CD14-positive monocyte (primary cell): ENCODE results near the gene DOHH. TPM values are rescaled to one million over a fixed set of nuclear protein-coding genes. Genes with fewer than 3 reads are reported as not detected.
"Not testable (repeated sequence)": the region's sequence is repeated elsewhere in the genome, so short reads cannot be mapped to it uniquely, and the experiment has no call there.

Experiments used
- DNase-seq, 3 donors: peaks; one replicate each; pipeline ENCODE4 v3.0.0-alpha.2; 2011 to 2022
- H2AFZ ChIP-seq: 2 replicates; pipeline ENCODE4 v1.6.0; 2012; ENCODE audit warnings: mild to moderate bottlenecking, low read depth, low read length, inconsistent platforms; ENCODE audit not compliant: insufficient read depth, poor library complexity, severe bottlenecking
- H3K27ac ChIP-seq, 2 donors: 1 replicate in 1 of 2; 2 replicates in 1 of 2; pipeline ENCODE4 v1.5.1; 2012 to 2013; ENCODE audit warnings: low read length in 2 of 2, control low read depth in 1 of 2, inconsistent platforms in 1 of 2, low read depth in 1 of 2, mild to moderate bottlenecking in 1 of 2
- H3K27me3 ChIP-seq, 2 donors: one replicate each; pipeline versions ENCODE4 v1.6.0 to v1.6.1; 2011 to 2013; ENCODE audit warnings: low read length in 2 of 2; ENCODE audit not compliant: control insufficient read depth in 2 of 2, insufficient read depth in 2 of 2
- H3K36me3 ChIP-seq, 2 donors: replicated peaks in 1 of 2; 1 replicate in 1 of 2; 2 replicates in 1 of 2; pipeline versions ENCODE4 v1.5.1 to v1.6.1; 2012 to 2013; ENCODE audit warnings: low read length in 2 of 2, control low read depth in 1 of 2, inconsistent platforms in 1 of 2, mild to moderate bottlenecking in 1 of 2; ENCODE audit not compliant: insufficient read depth in 2 of 2, control insufficient read depth in 1 of 2
- H3K4me1 ChIP-seq, 2 donors: 1 replicate in 1 of 2; 2 replicates in 1 of 2; pipeline versions ENCODE4 v1.5.1 to v1.6.1; 2012 to 2013; ENCODE audit warnings: low read length in 2 of 2, control low read depth in 1 of 2, inconsistent platforms in 1 of 2, mild to moderate bottlenecking in 1 of 2, moderate library complexity in 1 of 2; ENCODE audit not compliant: insufficient read depth in 2 of 2, control insufficient read depth in 1 of 2
- H3K4me2 ChIP-seq: replicated peaks from 2 replicates; pipeline ENCODE3; 2012; ENCODE audit warnings: low read length, moderate library complexity, mild to moderate bottlenecking; ENCODE audit not compliant: poor library complexity, severe bottlenecking; ENCODE audit errors: extremely low read depth
- H3K4me3 ChIP-seq, 3 experiments: fragments of 200-600 bp in 1 of 3; sonication (generic) in 1 of 3; replicated peaks in 1 of 3; 1 replicate in 2 of 3; 2 replicates in 1 of 3; pipeline ENCODE4 v1.5.1; 2011 to 2013; ENCODE audit warnings: low read length in 3 of 3, mild to moderate bottlenecking in 3 of 3, control low read depth in 2 of 3, low read depth in 2 of 3, inconsistent platforms in 1 of 3, moderate library complexity in 1 of 3
- H3K79me2 ChIP-seq: 2 replicates; pipeline ENCODE4 v1.6.0; 2012; ENCODE audit warnings: mild to moderate bottlenecking, control low read depth, inconsistent platforms, low read length, moderate library complexity; ENCODE audit not compliant: insufficient read depth
- H3K9ac ChIP-seq: 2 replicates; pipeline ENCODE4 v1.6.0; 2017; ENCODE audit warnings: low read length, mild to moderate bottlenecking; ENCODE audit not compliant: insufficient read depth, poor library complexity, severe bottlenecking
- H3K9me3 ChIP-seq, 2 donors: replicated peaks in 1 of 2; 1 replicate in 1 of 2; 2 replicates in 1 of 2; pipeline versions ENCODE4 v1.5.1 to v1.6.1; 2012 to 2013; ENCODE audit warnings: low read length in 2 of 2, control low read depth in 1 of 2; ENCODE audit not compliant: control insufficient read depth in 1 of 2, insufficient read depth in 1 of 2
- H4K20me1 ChIP-seq: 2 replicates; pipeline ENCODE4 v1.6.0; 2012; ENCODE audit warnings: mild to moderate bottlenecking, low read length, control low read depth, moderate library complexity; ENCODE audit not compliant: insufficient read depth
- H3K27ac Mint-ChIP-seq, 7 donors: one replicate each; pipeline ENCODE4 v1.8.0; 2020; ENCODE audit warnings: mild to moderate bottlenecking in 7 of 7, mixed read lengths in 7 of 7, moderate library complexity in 6 of 7, inconsistent platforms in 2 of 7
- H3K27me3 Mint-ChIP-seq, 3 donors: one replicate each; pipeline ENCODE4 v1.8.0; 2021 to 2022; ENCODE audit warnings: low read depth in 3 of 3, mild to moderate bottlenecking in 3 of 3, mixed read lengths in 3 of 3, moderate library complexity in 3 of 3, inconsistent platforms in 1 of 3
- H3K36me3 Mint-ChIP-seq, 2 donors: one replicate each; pipeline ENCODE4 v1.8.0; 2020; ENCODE audit warnings: mixed read lengths in 2 of 2, inconsistent platforms in 1 of 2, mild to moderate bottlenecking in 1 of 2
- H3K4me1 Mint-ChIP-seq: one replicate; pipeline ENCODE4 v1.8.0; 2020; ENCODE audit warnings: mild to moderate bottlenecking, mixed read lengths
- H3K4me3 Mint-ChIP-seq, 2 donors: one replicate each; pipeline ENCODE4 v1.8.0; 2020; ENCODE audit warnings: mild to moderate bottlenecking in 2 of 2, mixed read lengths in 2 of 2, moderate library complexity in 1 of 2
- H3K9me3 Mint-ChIP-seq, 7 donors: one replicate each; pipeline ENCODE4 v1.8.0; 2020 to 2022; ENCODE audit warnings: mixed read lengths in 7 of 7, mild to moderate bottlenecking in 6 of 7, moderate library complexity in 6 of 7, inconsistent platforms in 2 of 7
- WGBS: methylation state at CpG from one replicate; pipeline ENCODE4 v1.1.5; 2013; ENCODE audit warnings: missing lambda C conversion rate; ENCODE audit not compliant: insufficient coverage; 5-methylcytosine and 5-hydroxymethylcytosine counted together
- intact Hi-C, 2 donors: fragments of 100-400 bp; cut with micrococcal nuclease; formaldehyde crosslinking; loops; one replicate each; pipeline versions ENCODE4 v1.15.0 to v1.15.1; 2023
- polyA plus RNA-seq, 3 donors: library from polyadenylated mRNA; depleted of rRNA in 1 of 3; unstranded in 2 of 3; stranded (reverse) in 1 of 3; fragments of 300-500 nt in 2 of 3; fragments of >200 nt in 1 of 3; fragmentation: Illumina TruSeq in 2 of 3; gene quantifications; 1 replicate in 2 of 3; 2 replicates in 1 of 3; pipeline ENCODE4 v1.2.3, GENCODE V29; 2012 to 2021
- TF ChIP-seq, protein P1 (sequence below): fragments of 200-600 bp; IDR thresholded peaks from one replicate; pipeline ENCODE4 v1.8.0; 2022; ENCODE audit warnings: antibody characterized with exemption, mild to moderate bottlenecking

DOHH gene
- polyA plus RNA-seq, 3 donors: 3.7 to 4.2 (median 4.1) TPM

DNA sequence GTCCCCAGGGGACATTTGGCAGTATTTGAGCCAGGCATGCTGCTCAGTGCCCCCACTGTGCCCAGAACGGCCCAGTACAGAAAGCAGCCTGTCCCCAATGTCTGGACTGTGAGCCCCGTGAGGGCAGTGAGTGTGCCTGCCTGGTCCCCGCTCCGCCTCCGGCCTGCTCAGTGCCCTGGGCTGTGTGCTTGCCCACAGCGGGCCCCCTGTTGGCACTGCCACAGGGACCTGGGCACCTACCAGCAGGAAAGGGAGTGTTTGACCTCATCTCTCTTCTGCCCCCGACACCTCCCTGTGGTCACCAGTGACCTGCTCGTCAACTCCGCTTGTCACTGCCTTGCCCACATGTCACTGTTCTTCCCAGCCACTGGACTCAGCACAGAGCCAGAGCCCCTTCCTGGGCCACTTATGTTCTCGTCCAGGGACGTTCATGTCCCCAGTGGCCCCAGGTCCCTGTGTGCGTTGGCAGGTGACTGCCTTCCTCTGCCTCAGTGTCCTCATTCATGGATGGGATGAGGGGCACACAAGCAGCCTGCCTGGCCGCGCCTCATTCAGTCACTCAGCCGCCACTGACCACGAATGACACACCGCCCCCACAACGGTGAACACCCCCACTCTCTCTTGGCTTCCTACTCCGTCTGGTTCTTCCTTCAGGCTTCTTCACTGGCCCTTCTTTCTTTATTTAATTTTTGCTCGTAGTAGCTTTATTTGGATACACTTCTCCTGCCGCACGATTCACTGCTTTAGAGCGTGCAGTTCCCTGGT lies 8.5 kb upstream of the DOHH start:
- peaks cover 22 to 36% of the 10 kb centered on the region in 2 donors for H3K36me3 Mint-ChIP-seq
- peaks cover 42% of the 10 kb centered on the region for H3K4me1 Mint-ChIP-seq
- intact Hi-C loops: loop anchor here (5.0 to 10.0 kb wide), 4 partner anchors 43 to 74 kb away; partner anchors contain the start of genes HMG20B (in 1 of the 2) and MFSD12 (in 1 of the 2)
- no peak overlapping the region for H2AFZ ChIP-seq
- peak overlapping the region in 4 of 7 donors; percentile 19 to 60 (median 48) for H3K27ac Mint-ChIP-seq
- H3K27ac ChIP-seq: peak overlapping the region in 1 of 2 donors; percentile 26
- 87% methylated on average over 21 of the region's 23 CpGs for WGBS
- H3K9me3 ChIP-seq: no peaks in the 10 kb centered on the region
- no peak overlapping the region for H3K4me2 ChIP-seq
- peaks cover 78% of the 10 kb centered on the region for H3K79me2 ChIP-seq
- H3K4me1 ChIP-seq: peaks cover 19 to 23% of the 10 kb centered on the region in 2 donors
- H3K36me3 ChIP-seq: peaks cover 32 to 34% of the 10 kb centered on the region in 2 donors
- H3K9me3 Mint-ChIP-seq: peaks cover 0 to 3% (median 0%) of the 10 kb centered on the region in 7 donors
- TF ChIP-seq, protein P1, sequence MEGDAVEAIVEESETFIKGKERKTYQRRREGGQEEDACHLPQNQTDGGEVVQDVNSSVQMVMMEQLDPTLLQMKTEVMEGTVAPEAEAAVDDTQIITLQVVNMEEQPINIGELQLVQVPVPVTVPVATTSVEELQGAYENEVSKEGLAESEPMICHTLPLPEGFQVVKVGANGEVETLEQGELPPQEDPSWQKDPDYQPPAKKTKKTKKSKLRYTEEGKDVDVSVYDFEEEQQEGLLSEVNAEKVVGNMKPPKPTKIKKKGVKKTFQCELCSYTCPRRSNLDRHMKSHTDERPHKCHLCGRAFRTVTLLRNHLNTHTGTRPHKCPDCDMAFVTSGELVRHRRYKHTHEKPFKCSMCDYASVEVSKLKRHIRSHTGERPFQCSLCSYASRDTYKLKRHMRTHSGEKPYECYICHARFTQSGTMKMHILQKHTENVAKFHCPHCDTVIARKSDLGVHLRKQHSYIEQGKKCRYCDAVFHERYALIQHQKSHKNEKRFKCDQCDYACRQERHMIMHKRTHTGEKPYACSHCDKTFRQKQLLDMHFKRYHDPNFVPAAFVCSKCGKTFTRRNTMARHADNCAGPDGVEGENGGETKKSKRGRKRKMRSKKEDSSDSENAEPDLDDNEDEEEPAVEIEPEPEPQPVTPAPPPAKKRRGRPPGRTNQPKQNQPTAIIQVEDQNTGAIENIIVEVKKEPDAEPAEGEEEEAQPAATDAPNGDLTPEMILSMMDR: no peak
- DNase-seq: no peak
- H3K9ac ChIP-seq: no peak overlapping the region
- H3K4me3 Mint-ChIP-seq: no peak overlapping the region
- H3K27me3 ChIP-seq: no peaks in the 10 kb centered on the region
- no peak overlapping the region for H3K4me3 ChIP-seq
- peaks cover 0 to 3% (median 2%) of the 10 kb centered on the region in 3 donors for H3K27me3 Mint-ChIP-seq
- peaks cover 56% of the 10 kb centered on the region for H4K20me1 ChIP-seq

DNA sequence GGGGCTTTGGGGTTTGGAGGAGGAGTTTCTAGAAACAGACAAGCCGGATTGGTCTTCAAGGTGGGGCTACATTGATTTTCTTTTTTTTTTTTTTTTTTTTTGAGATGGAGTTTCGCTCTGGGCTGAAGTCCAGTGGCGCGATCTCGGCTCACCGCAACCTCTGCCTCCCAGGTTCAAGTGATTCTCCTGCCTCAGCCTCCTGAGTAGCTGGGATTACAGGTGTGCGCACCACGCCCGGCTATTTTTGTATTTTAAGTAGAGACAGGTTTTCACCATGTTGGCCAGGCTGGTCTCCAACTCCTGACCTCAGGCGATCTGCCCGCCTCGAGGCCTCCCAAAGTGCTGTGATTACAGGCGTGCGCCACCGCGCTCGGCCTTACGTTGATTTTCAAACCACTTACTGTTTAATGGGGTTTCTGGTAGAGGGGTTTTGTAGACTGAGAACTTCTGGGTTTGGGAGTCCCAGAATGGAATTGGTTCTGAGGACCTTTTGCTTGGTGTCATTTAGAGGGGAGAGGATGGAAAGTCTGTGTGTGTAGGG lies 7.7 kb upstream of the DOHH start:
- H3K27ac ChIP-seq: peak overlapping the region in 1 of 2 donors; percentile 26
- not testable (repeated sequence) for H3K9ac ChIP-seq, H2AFZ ChIP-seq, DNase-seq, H3K4me3 ChIP-seq, H3K27me3 ChIP-seq, H3K9me3 ChIP-seq, H3K4me2 ChIP-seq, H3K4me3 Mint-ChIP-seq, H3K9me3 Mint-ChIP-seq, H3K27me3 Mint-ChIP-seq
- H3K27ac Mint-ChIP-seq: peak overlapping the region in 4 of 7 donors; percentile 19 to 60 (median 48)
- intact Hi-C loops: loop anchor here (5.0 to 10.0 kb wide), 4 partner anchors 44 to 73 kb away; partner anchors contain the start of genes HMG20B (in 1 of the 2) and MFSD12 (in 1 of the 2)
- peaks cover 49% of the 10 kb centered on the region for H4K20me1 ChIP-seq
- peaks cover 22 to 36% of the 10 kb centered on the region in 2 donors for H3K36me3 Mint-ChIP-seq
- H3K4me1 Mint-ChIP-seq: peaks cover 42% of the 10 kb centered on the region
- H3K4me1 ChIP-seq: peaks cover 19 to 23% of the 10 kb centered on the region in 2 donors
- H3K79me2 ChIP-seq: peaks cover 70% of the 10 kb centered on the region
- WGBS: 97% methylated on average over 8 of the region's 18 CpGs
- H3K36me3 ChIP-seq: peaks cover 30 to 32% of the 10 kb centered on the region in 2 donors
